ENCODE data around the gene GOPC.

The GOPC gene

GRCh38 chr6:117531346-117531745 is 71.0 kb downstream of the GOPC start:
- Histone ChIP-seq H4K20me1 (ENCODE audit: insufficient read depth, low read length) (no peaks in the 10 kb centered on the region), H3K9me3 (ENCODE audit: insufficient read depth, low read length) (no peaks in the 10 kb centered on the region), H3K4me1 (ENCODE audit: low read length) (no peaks in the 10 kb centered on the region), H3K4me2 (ENCODE audit: low read length) (no peak overlapping the region), H3K9ac (ENCODE audit: low read length) (no peak overlapping the region), H2AFZ (ENCODE audit: low read depth, low read length) (no peak overlapping the region), H3K79me2 (ENCODE audit: low read length) (no peaks in the 10 kb centered on the region), H3K27me3 (ENCODE audit: low read depth, low read length) (no peaks in the 10 kb centered on the region), H3K27ac (ENCODE audit: low read length) (no peak overlapping the region), H3K4me3 (ENCODE audit: low read length) (no peak overlapping the region), H3K36me3 (replicated peaks; ENCODE audit: low read depth, low read length) (no peaks in the 10 kb centered on the region)
- TF ChIP-seq EZH2phosphoT487 (IDR thresholded peaks at IDR 0.05; ENCODE audit: low read depth) = no peak
- TF ChIP-seq, protein P1, sequence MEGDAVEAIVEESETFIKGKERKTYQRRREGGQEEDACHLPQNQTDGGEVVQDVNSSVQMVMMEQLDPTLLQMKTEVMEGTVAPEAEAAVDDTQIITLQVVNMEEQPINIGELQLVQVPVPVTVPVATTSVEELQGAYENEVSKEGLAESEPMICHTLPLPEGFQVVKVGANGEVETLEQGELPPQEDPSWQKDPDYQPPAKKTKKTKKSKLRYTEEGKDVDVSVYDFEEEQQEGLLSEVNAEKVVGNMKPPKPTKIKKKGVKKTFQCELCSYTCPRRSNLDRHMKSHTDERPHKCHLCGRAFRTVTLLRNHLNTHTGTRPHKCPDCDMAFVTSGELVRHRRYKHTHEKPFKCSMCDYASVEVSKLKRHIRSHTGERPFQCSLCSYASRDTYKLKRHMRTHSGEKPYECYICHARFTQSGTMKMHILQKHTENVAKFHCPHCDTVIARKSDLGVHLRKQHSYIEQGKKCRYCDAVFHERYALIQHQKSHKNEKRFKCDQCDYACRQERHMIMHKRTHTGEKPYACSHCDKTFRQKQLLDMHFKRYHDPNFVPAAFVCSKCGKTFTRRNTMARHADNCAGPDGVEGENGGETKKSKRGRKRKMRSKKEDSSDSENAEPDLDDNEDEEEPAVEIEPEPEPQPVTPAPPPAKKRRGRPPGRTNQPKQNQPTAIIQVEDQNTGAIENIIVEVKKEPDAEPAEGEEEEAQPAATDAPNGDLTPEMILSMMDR (IDR thresholded peaks at IDR 0.05; ENCODE audit: low read depth, low read length) = no peak

GRCh38 chr6:117530467-117531242 is 71.7 kb downstream of the GOPC start:
- no peaks in the 10 kb centered on the region for H3K27me3 ChIP-seq (ENCODE audit: low read depth, low read length)
- no peak overlapping the region for H3K4me2 ChIP-seq (ENCODE audit: low read length)
- H3K4me3 ChIP-seq (ENCODE audit: low read length) = no peak overlapping the region
- H3K9me3 ChIP-seq (ENCODE audit: insufficient read depth, low read length) = no peaks in the 10 kb centered on the region
- H4K20me1 ChIP-seq (ENCODE audit: insufficient read depth, low read length) = no peaks in the 10 kb centered on the region
- no peak overlapping the region for H3K9ac ChIP-seq (ENCODE audit: low read length)
- H3K4me1 ChIP-seq (ENCODE audit: low read length) = no peaks in the 10 kb centered on the region
- TF ChIP-seq EZH2phosphoT487 (IDR thresholded peaks at IDR 0.05; ENCODE audit: low read depth) = no peak
- TF ChIP-seq, protein P1 (IDR thresholded peaks at IDR 0.05; ENCODE audit: low read depth, low read length) = no peak
- no peaks in the 10 kb centered on the region for H3K79me2 ChIP-seq (ENCODE audit: low read length)
- no peaks in the 10 kb centered on the region for H3K36me3 ChIP-seq (replicated peaks; ENCODE audit: low read depth, low read length)
- H2AFZ ChIP-seq (ENCODE audit: low read depth, low read length) = no peak overlapping the region
- no peak overlapping the region for H3K27ac ChIP-seq (ENCODE audit: low read length)

- H3K36me3 ChIP-seq (replicated peaks; ENCODE audit: low read depth, low read length) = no peaks in the 10 kb centered on the region
- H3K4me1 ChIP-seq (ENCODE audit: low read length) = no peaks in the 10 kb centered on the region
- no peak overlapping the region for H3K4me2 ChIP-seq (ENCODE audit: low read length)
- H3K27ac ChIP-seq (ENCODE audit: low read length) = no peak overlapping the region
- H3K4me3 ChIP-seq (ENCODE audit: low read length) = no peak overlapping the region
- no peak overlapping the region for H2AFZ ChIP-seq (ENCODE audit: low read depth, low read length)
- no peak overlapping the region for H3K9ac ChIP-seq (ENCODE audit: low read length)
- no peak for TF ChIP-seq EZH2phosphoT487 (IDR thresholded peaks at IDR 0.05; ENCODE audit: low read depth)
- TF ChIP-seq, protein P1 (IDR thresholded peaks at IDR 0.05; ENCODE audit: low read depth, low read length) = no peak
- H3K9me3 ChIP-seq (ENCODE audit: insufficient read depth, low read length) = no peaks in the 10 kb centered on the region
- H3K27me3 ChIP-seq (ENCODE audit: low read depth, low read length) = no peaks in the 10 kb centered on the region
- H3K79me2 ChIP-seq (ENCODE audit: low read length) = no peaks in the 10 kb centered on the region
- no peaks in the 10 kb centered on the region for H4K20me1 ChIP-seq (ENCODE audit: insufficient read depth, low read length)
Measured at GRCh38 chr6:117525607-117526006, 76.7 kb downstream of the GOPC start.

GRCh38 chr6:117521791-117522502 is 80.4 kb downstream of the GOPC start:
- Histone ChIP-seq H3K9me3 (ENCODE audit: insufficient read depth, low read length) (no peaks in the 10 kb centered on the region), H3K4me2 (ENCODE audit: low read length) (no peak overlapping the region), H3K4me3 (ENCODE audit: low read length) (no peak overlapping the region)

More at GRCh38 chr6:117521791-117522502, 80.4 kb downstream of the GOPC start:
- H3K27me3 ChIP-seq (ENCODE audit: low read depth, low read length) = no peaks in the 10 kb centered on the region
- no peak overlapping the region for H2AFZ ChIP-seq (ENCODE audit: low read depth, low read length)
- TF ChIP-seq, protein P1 (IDR thresholded peaks at IDR 0.05; ENCODE audit: low read depth, low read length) = no peak
- no peak for TF ChIP-seq EZH2phosphoT487 (IDR thresholded peaks at IDR 0.05; ENCODE audit: low read depth)
- no peaks in the 10 kb centered on the region for H3K36me3 ChIP-seq (replicated peaks; ENCODE audit: low read depth, low read length)
- H3K9ac ChIP-seq (ENCODE audit: low read length) = no peak overlapping the region
- H3K79me2 ChIP-seq (ENCODE audit: low read length) = no peaks in the 10 kb centered on the region
- no peaks in the 10 kb centered on the region for H4K20me1 ChIP-seq (ENCODE audit: insufficient read depth, low read length)
- H3K27ac ChIP-seq (ENCODE audit: low read length) = no peak overlapping the region
- peaks cover 14% of the 10 kb centered on the region for H3K4me1 ChIP-seq (ENCODE audit: low read length)

Measured in OCI-LY3 (cell line).